PC-9 (cell line): Measurements from ENCODE around the gene INVS.
A peak's percentile ranks its signal among the peaks of the same experiment; 100 is the strongest.

Experiments
- CTCF ChIP-seq: fragments of 200-600 bp; sonication (generic); conservative IDR thresholded peaks from 2 replicates; pipeline ENCODE4 v1.6.1; 2017; ENCODE audit warnings: mixed run types, antibody characterized with exemption, mild to moderate bottlenecking, moderate library complexity
- EZH2 ChIP-seq: fragments of 200-600 bp; sonication (generic); IDR thresholded peaks from 2 replicates; pipeline ENCODE4 v1.8.0; 2017; ENCODE audit warnings: antibody characterized with exemption, low read depth

DNA sequence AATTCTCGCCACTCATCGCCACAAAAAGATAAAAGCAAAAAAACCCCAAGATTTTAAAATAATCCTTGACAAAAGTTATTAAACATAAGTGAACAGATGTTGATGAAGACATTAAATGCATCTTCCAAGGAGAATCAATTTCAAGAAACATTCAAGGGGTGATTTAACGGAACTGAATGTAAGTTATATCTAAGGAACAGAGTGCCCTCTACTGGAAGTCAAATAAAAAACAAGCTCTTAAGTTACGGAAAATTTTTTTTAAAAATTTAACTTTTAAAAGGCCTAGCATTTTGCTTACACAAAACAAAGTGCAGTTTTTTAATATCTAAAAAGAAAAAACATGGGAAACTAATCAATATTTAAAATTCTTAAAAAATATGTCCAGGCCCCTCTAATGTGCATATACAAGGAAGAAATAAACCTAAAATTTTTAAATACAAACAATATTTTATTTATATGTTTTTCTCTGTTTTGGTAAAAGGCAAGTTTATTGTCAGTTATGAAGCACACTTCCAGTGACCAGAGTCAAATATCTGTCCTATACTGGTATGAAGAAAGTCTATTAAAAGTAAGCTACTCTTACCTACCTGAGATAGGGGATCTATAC, 225.7 kb downstream of the INVS start:
- TF ChIP-seq CTCF (peak; percentile 65; the same call in 1 of the 2 replicates), EZH2 (no peak)
